KOPT-K1 (cell line): ENCODE data around the gene GRAMD2A.

Source experiments
- H3K27ac ChIP-seq: fragments of 200-600 bp; sonication (generic); 2 replicates; pipeline ENCODE4 v1.5.1; 2016; ENCODE audit warnings: antibody characterized with exemption, mild to moderate bottlenecking, low read depth, low read length; ENCODE audit not compliant: poor library complexity, severe bottlenecking
- H3K36me3 ChIP-seq: fragments of 200-600 bp; sonication (generic); 2 replicates; pipeline ENCODE4 v1.5.1; 2017; ENCODE audit warnings: antibody characterized with exemption, mild to moderate bottlenecking, low read length, moderate library complexity; ENCODE audit not compliant: insufficient read depth
- H3K9me3 ChIP-seq: fragments of 200-600 bp; sonication (generic); 2 replicates; pipeline ENCODE4 v1.5.1; 2017; ENCODE audit warnings: antibody characterized with exemption, low read length, mild to moderate bottlenecking; ENCODE audit not compliant: insufficient read depth, poor library complexity, severe bottlenecking

GRAMD2A gene

GRCh38 chr15:72153269-72154000 is 44.2 kb downstream of the GRAMD2A start:
- H3K36me3 ChIP-seq = no peaks in the 10 kb centered on the region
- no peak overlapping the region for H3K27ac ChIP-seq
- H3K9me3 ChIP-seq = no peaks in the 10 kb centered on the region

GRCh38 chr15:72147418-72147817 is 50.2 kb downstream of the GRAMD2A start:
- H3K9me3 ChIP-seq = no peaks in the 10 kb centered on the region
- H3K36me3 ChIP-seq = no peaks in the 10 kb centered on the region
- H3K27ac ChIP-seq = no peak overlapping the region

GRCh38 chr15:72146934-72147333 is 50.7 kb downstream of the GRAMD2A start:
- H3K27ac ChIP-seq = no peak overlapping the region
- no peaks in the 10 kb centered on the region for H3K36me3 ChIP-seq
- H3K9me3 ChIP-seq = no peaks in the 10 kb centered on the region

- Histone ChIP-seq H3K9me3 (no peaks in the 10 kb centered on the region), H3K36me3 (no peaks in the 10 kb centered on the region), H3K27ac (no peak overlapping the region)
Observed at GRCh38 chr15:72146221-72146620, 51.4 kb downstream of the GRAMD2A start.

- Histone ChIP-seq H3K27ac (no peak overlapping the region), H3K9me3 (no peaks in the 10 kb centered on the region), H3K36me3 (no peaks in the 10 kb centered on the region)
Observed at GRCh38 chr15:72141171-72142084, 56.2 kb downstream of the GRAMD2A start.

GRCh38 chr15:72140088-72140487 is 57.5 kb downstream of the GRAMD2A start:
- H3K27ac ChIP-seq = no peak overlapping the region
- no peaks in the 10 kb centered on the region for H3K36me3 ChIP-seq
- no peaks in the 10 kb centered on the region for H3K9me3 ChIP-seq

GRCh38 chr15:72139667-72140066 is 57.9 kb downstream of the GRAMD2A start:
- Histone ChIP-seq H3K27ac (no peak overlapping the region), H3K36me3 (no peaks in the 10 kb centered on the region), H3K9me3 (no peaks in the 10 kb centered on the region)

- H3K27ac ChIP-seq = no peak overlapping the region
- no peaks in the 10 kb centered on the region for H3K36me3 ChIP-seq
Observed at GRCh38 chr15:72136170-72137051, 61.2 kb downstream of the GRAMD2A start.

GRCh38 chr15:72135719-72136118 is 61.9 kb downstream of the GRAMD2A start:
- Histone ChIP-seq H3K36me3 (no peaks in the 10 kb centered on the region), H3K9me3 (no peaks in the 10 kb centered on the region), H3K27ac (no peak overlapping the region)

More at GRCh38 chr15:72136170-72137051, 61.2 kb downstream of the GRAMD2A start:
- H3K9me3 ChIP-seq = no peaks in the 10 kb centered on the region

- H3K9me3 ChIP-seq = no peaks in the 10 kb centered on the region
- H3K36me3 ChIP-seq = no peaks in the 10 kb centered on the region
- H3K27ac ChIP-seq = no peak overlapping the region
Observed at GRCh38 chr15:72133211-72133610, 64.4 kb downstream of the GRAMD2A start.

- no peak overlapping the region for H3K27ac ChIP-seq
- no peaks in the 10 kb centered on the region for H3K9me3 ChIP-seq
- H3K36me3 ChIP-seq = no peaks in the 10 kb centered on the region
Observed at GRCh38 chr15:72131922-72132321, 65.7 kb downstream of the GRAMD2A start.

- no peaks in the 10 kb centered on the region for H3K36me3 ChIP-seq
- no peak overlapping the region for H3K27ac ChIP-seq
- no peaks in the 10 kb centered on the region for H3K9me3 ChIP-seq
Observed at GRCh38 chr15:72130272-72130671, 67.3 kb downstream of the GRAMD2A start.

- Histone ChIP-seq H3K27ac (no peak overlapping the region), H3K36me3 (no peaks in the 10 kb centered on the region), H3K9me3 (no peaks in the 10 kb centered on the region)
Observed at GRCh38 chr15:72128359-72128758, 69.2 kb downstream of the GRAMD2A start.

- Histone ChIP-seq H3K27ac (no peak overlapping the region), H3K36me3 (no peaks in the 10 kb centered on the region), H3K9me3 (no peaks in the 10 kb centered on the region)
Observed at GRCh38 chr15:72127724-72128322, 69.8 kb downstream of the GRAMD2A start.
